HEK293 (cell line): ENCODE results near the gene DPP9.

Experiments
- GLIS1 ChIP-seq: fragments of 450-650 bp; formaldehyde crosslinking; IDR thresholded peaks from 2 replicates; pipeline ENCODE4 v1.5.1; 2016; ENCODE audit warnings: missing biosample characterization, missing genetic modification characterization
- HIC1 ChIP-seq: fragments of 450-650 bp; formaldehyde crosslinking; IDR thresholded peaks from 2 replicates; pipeline ENCODE4 v1.5.1; 2016; ENCODE audit warnings: missing biosample characterization, missing genetic modification characterization
- INSM2 ChIP-seq: fragments of 450-650 bp; formaldehyde crosslinking; IDR thresholded peaks from 2 replicates; pipeline ENCODE4 v1.5.1; 2016; ENCODE audit warnings: missing biosample characterization, missing genetic modification characterization
- MYNN ChIP-seq: fragments of 450-650 bp; formaldehyde crosslinking; IDR thresholded peaks from 2 replicates; pipeline ENCODE4 v1.5.1; 2016; ENCODE audit warnings: missing biosample characterization, missing genetic modification characterization, borderline replicate concordance
- PRDM10 ChIP-seq: fragments of 450-650 bp; formaldehyde crosslinking; IDR thresholded peaks from 2 replicates; pipeline ENCODE4 v1.5.1; 2016; ENCODE audit warnings: missing biosample characterization, missing genetic modification characterization
- REST ChIP-seq: fragments of 450-650 bp; formaldehyde crosslinking; IDR thresholded peaks from 2 replicates; pipeline ENCODE4 v1.5.1; 2016; ENCODE audit warnings: missing biosample characterization, missing genetic modification characterization
- SP3 ChIP-seq: fragments of 450-650 bp; formaldehyde crosslinking; IDR thresholded peaks from 2 replicates; pipeline ENCODE4 v1.5.1; 2016; ENCODE audit warnings: missing biosample characterization, missing genetic modification characterization
- YY1 ChIP-seq: fragments of 450-650 bp; formaldehyde crosslinking; IDR thresholded peaks from 2 replicates; pipeline ENCODE4 v1.5.1; 2018; ENCODE audit warnings: missing biosample characterization, missing genetic modification characterization
- ZNF10 ChIP-seq: fragments of 450-650 bp; formaldehyde crosslinking; IDR thresholded peaks from 2 replicates; pipeline ENCODE4 v1.5.1; 2017; ENCODE audit warnings: missing biosample characterization, missing genetic modification characterization
- ZNF19 ChIP-seq: fragments of 450-650 bp; formaldehyde crosslinking; IDR thresholded peaks from 2 replicates; pipeline ENCODE4; 2016; ENCODE audit warnings: missing biosample characterization, missing genetic modification characterization, low read depth
- ZNF221 ChIP-seq: fragments of 450-650 bp; formaldehyde crosslinking; IDR thresholded peaks from 2 replicates; pipeline ENCODE4 v1.5.1; 2017; ENCODE audit warnings: missing biosample characterization, missing genetic modification characterization, borderline replicate concordance
- ZNF248 ChIP-seq: fragments of 450-650 bp; formaldehyde crosslinking; IDR thresholded peaks from 2 replicates; pipeline ENCODE4 v1.5.1; 2017; ENCODE audit warnings: missing biosample characterization, missing genetic modification characterization
- ZNF404 ChIP-seq: fragments of 450-650 bp; formaldehyde crosslinking; IDR thresholded peaks from 2 replicates; pipeline ENCODE4 v1.5.1; 2017; ENCODE audit warnings: missing biosample characterization, missing genetic modification characterization
- ZNF416 ChIP-seq: fragments of 450-650 bp; formaldehyde crosslinking; IDR thresholded peaks from 2 replicates; pipeline ENCODE4 v1.5.1; 2016; ENCODE audit warnings: missing biosample characterization, missing genetic modification characterization
- ZNF518A ChIP-seq: fragments of 450-650 bp; formaldehyde crosslinking; conservative IDR thresholded peaks from 2 replicates; pipeline ENCODE4 v1.5.1; 2016; ENCODE audit warnings: low read depth, missing biosample characterization, missing genetic modification characterization
- ZNF548 ChIP-seq: fragments of 450-650 bp; formaldehyde crosslinking; IDR thresholded peaks from 2 replicates; pipeline ENCODE4 v1.5.1; 2016; ENCODE audit warnings: missing biosample characterization, missing genetic modification characterization
- ZNF558 ChIP-seq: fragments of 450-650 bp; formaldehyde crosslinking; IDR thresholded peaks from 2 replicates; pipeline ENCODE4 v1.5.1; 2016; ENCODE audit warnings: missing biosample characterization, missing genetic modification characterization
- ZNF677 ChIP-seq: fragments of 450-650 bp; IDR thresholded peaks from 2 replicates; pipeline ENCODE4 v1.5.0; 2018; ENCODE audit warnings: missing biosample characterization, mild to moderate bottlenecking, missing genetic modification characterization, moderate library complexity
- ZNF785 ChIP-seq: fragments of 450-650 bp; formaldehyde crosslinking; IDR thresholded peaks from 2 replicates; pipeline ENCODE4 v1.5.1; 2016; ENCODE audit warnings: missing biosample characterization, missing genetic modification characterization
- ZNF843 ChIP-seq: fragments of 450-650 bp; formaldehyde crosslinking; IDR thresholded peaks from 2 replicates; pipeline ENCODE4 v1.5.1; 2016; ENCODE audit warnings: missing biosample characterization, missing genetic modification characterization

The DPP9 gene

GRCh38 chr19:4723595-4724514 lies at the start of gene DPP9 (continued):
- TF ChIP-seq ZNF785 (tag by site-specific recombination): 0 out of 2 replicates have a peak, but pooled peaks have one; percentile 72
- TF ChIP-seq MYNN: no peak; the same call in 1 of the 2 replicates
- no peak for TF ChIP-seq ZNF248 (tag by site-specific recombination)
- peak; percentile 88 for TF ChIP-seq ZNF518A (tag by site-specific recombination)
- peak; percentile 84 for TF ChIP-seq SP3 (tag by site-specific recombination)
- peak; percentile 81 for TF ChIP-seq YY1 (tag by site-specific recombination)
- TF ChIP-seq ZNF404: 0 out of 2 replicates have a peak, but pooled peaks have one; percentile 9
- peak; percentile 92 for TF ChIP-seq ZNF558
- peak; percentile 87 for TF ChIP-seq ZNF10
- peak; percentile 37 for TF ChIP-seq REST (tag by site-specific recombination)
- TF ChIP-seq ZNF19 (tag by site-specific recombination): no peak
- TF ChIP-seq ZNF221 (tag by site-specific recombination): 0 out of 2 replicates have a peak, but pooled peaks have one; percentile 72
- no peak for TF ChIP-seq ZNF677 (tag by site-specific recombination)
- TF ChIP-seq GLIS1: peak; percentile 79; the same call in 1 of the 2 replicates
- TF ChIP-seq HIC1 (tag by site-specific recombination): no peak
- peak; percentile 92 for TF ChIP-seq INSM2 (tag by site-specific recombination)
- no peak for TF ChIP-seq ZNF416 (tag by site-specific recombination)
- TF ChIP-seq ZNF843 (tag by site-specific recombination): peak; percentile 87
- peak; percentile 44; the same call in 1 of the 2 replicates for TF ChIP-seq ZNF548 (tag by site-specific recombination)
- peak; percentile 100 for TF ChIP-seq PRDM10 (tag by site-specific recombination)
